ENCODE measurements around the gene MSH3. TPM values are rescaled to one million over a fixed set of nuclear protein-coding genes. Genes with fewer than 3 reads are reported as not detected.

The MSH3 gene
- total and polyA plus RNA-seq, 5 donors from 2014 or later, result 11.2 to 17.3 (median 13.3) TPM

GRCh38 chr5:80619086-80619485, 35.4 kb upstream of the MSH3 start:
- H3K27ac ChIP-seq (ENCODE audit: insufficient read depth, low read length, poor library complexity, severe bottlenecking), result no peak overlapping the region
- H3K27me3 ChIP-seq (ENCODE audit: control insufficient read depth, insufficient read depth, low read length), result no peaks in the 10 kb centered on the region
- H3K4me1 ChIP-seq (ENCODE audit: control insufficient read depth, insufficient read depth, low read length, poor library complexity, severe bottlenecking), result no peaks in the 10 kb centered on the region
- no peak for DNase-seq
- Mint-ChIP-seq H3K27me3 (no peaks in the 10 kb centered on the region), H3K4me1 (no peaks in the 10 kb centered on the region), H3K27ac (no peak overlapping the region), H3K36me3 (peaks cover 37% of the 10 kb centered on the region), H3K4me3 (no peak overlapping the region), H3K9me3 (peaks cover 0 to 1% (median 0%) of the 10 kb centered on the region in 7 donors)
- no peak overlapping the region for H3K4me3 ChIP-seq (ENCODE audit: low read depth, low read length)
- no peaks in the 10 kb centered on the region for H3K36me3 ChIP-seq (ENCODE audit: control insufficient read depth, insufficient read depth, low read length)
- no peak for ATAC-seq (ENCODE audit: low read depth in 2 of 2)
- H3K9me3 ChIP-seq (ENCODE audit: control insufficient read depth in 2 of 2, low read length in 2 of 2), result no peaks in the 10 kb centered on the region

- H3K27ac Mint-ChIP-seq, result no peak overlapping the region
Measured at GRCh38 chr5:80620211-80620610, 34.2 kb upstream of the MSH3 start.

GRCh38 chr5:80622756-80623155, 31.7 kb upstream of the MSH3 start:
- no peaks in the 10 kb centered on the region for H3K4me1 ChIP-seq (ENCODE audit: control insufficient read depth, insufficient read depth, low read length, poor library complexity, severe bottlenecking)
- Mint-ChIP-seq H3K36me3 (peaks cover 39% of the 10 kb centered on the region), H3K9me3 (no peaks in the 10 kb centered on the region), H3K4me3 (no peak overlapping the region), H3K27ac (no peak overlapping the region), H3K4me1 (no peaks in the 10 kb centered on the region), H3K27me3 (no peaks in the 10 kb centered on the region)
- ATAC-seq (ENCODE audit: low read depth in 2 of 2) (no peak), DNase-seq (no peak)
- no peak overlapping the region for H3K27ac ChIP-seq (ENCODE audit: insufficient read depth, low read length, poor library complexity, severe bottlenecking)
- H3K27me3 ChIP-seq (ENCODE audit: control insufficient read depth, insufficient read depth, low read length), result no peaks in the 10 kb centered on the region
- no peaks in the 10 kb centered on the region for H3K9me3 ChIP-seq (ENCODE audit: control insufficient read depth in 2 of 2, low read length in 2 of 2)
- H3K4me3 ChIP-seq (ENCODE audit: low read depth, low read length), result no peak overlapping the region
- no peaks in the 10 kb centered on the region for H3K36me3 ChIP-seq (ENCODE audit: control insufficient read depth, insufficient read depth, low read length)

More at GRCh38 chr5:80620211-80620610, 34.2 kb upstream of the MSH3 start:
- no peaks in the 10 kb centered on the region for H3K9me3 Mint-ChIP-seq
- no peak overlapping the region for H3K4me3 Mint-ChIP-seq
- H3K9me3 ChIP-seq (ENCODE audit: control insufficient read depth in 2 of 2, low read length in 2 of 2), result no peaks in the 10 kb centered on the region
- ATAC-seq (ENCODE audit: low read depth in 2 of 2) (no peak), DNase-seq (no peak)
- H3K27me3 ChIP-seq (ENCODE audit: control insufficient read depth, insufficient read depth, low read length), result no peaks in the 10 kb centered on the region
- no peak overlapping the region for H3K4me3 ChIP-seq (ENCODE audit: low read depth, low read length)
- H3K4me1 ChIP-seq (ENCODE audit: control insufficient read depth, insufficient read depth, low read length, poor library complexity, severe bottlenecking), result no peaks in the 10 kb centered on the region
- H3K4me1 Mint-ChIP-seq, result no peaks in the 10 kb centered on the region
- H3K27me3 Mint-ChIP-seq, result no peaks in the 10 kb centered on the region
- peaks cover 37% of the 10 kb centered on the region for H3K36me3 Mint-ChIP-seq
- H3K27ac ChIP-seq (ENCODE audit: insufficient read depth, low read length, poor library complexity, severe bottlenecking), result no peak overlapping the region
- H3K36me3 ChIP-seq (ENCODE audit: control insufficient read depth, insufficient read depth, low read length), result no peaks in the 10 kb centered on the region

- no peak for ATAC-seq (ENCODE audit: low read depth in 2 of 2)
- H3K36me3 Mint-ChIP-seq, result peaks cover 39% of the 10 kb centered on the region
- no peak overlapping the region for H3K4me3 Mint-ChIP-seq
- no peaks in the 10 kb centered on the region for H3K27me3 ChIP-seq (ENCODE audit: control insufficient read depth, insufficient read depth, low read length)
- no peak overlapping the region for H3K4me3 ChIP-seq (ENCODE audit: low read depth, low read length)
- no peak overlapping the region for H3K27ac Mint-ChIP-seq
- no peak for DNase-seq
- H3K27me3 Mint-ChIP-seq, result no peaks in the 10 kb centered on the region
- no peaks in the 10 kb centered on the region for H3K4me1 Mint-ChIP-seq
- H3K27ac ChIP-seq (ENCODE audit: insufficient read depth, low read length, poor library complexity, severe bottlenecking), result no peak overlapping the region
- H3K4me1 ChIP-seq (ENCODE audit: control insufficient read depth, insufficient read depth, low read length, poor library complexity, severe bottlenecking), result no peaks in the 10 kb centered on the region
- H3K9me3 ChIP-seq (ENCODE audit: control insufficient read depth in 2 of 2, low read length in 2 of 2), result no peaks in the 10 kb centered on the region
- H3K36me3 ChIP-seq (ENCODE audit: control insufficient read depth, insufficient read depth, low read length), result no peaks in the 10 kb centered on the region
- no peaks in the 10 kb centered on the region for H3K9me3 Mint-ChIP-seq
Measured at GRCh38 chr5:80623999-80624398, 30.5 kb upstream of the MSH3 start.

- Histone ChIP-seq H3K9me3 (ENCODE audit: control insufficient read depth in 2 of 2, low read length in 2 of 2) (no peaks in the 10 kb centered on the region), H3K4me3 (ENCODE audit: low read depth, low read length) (no peak overlapping the region), H3K4me1 (ENCODE audit: control insufficient read depth, insufficient read depth, low read length, poor library complexity, severe bottlenecking) (no peaks in the 10 kb centered on the region), H3K27ac (ENCODE audit: insufficient read depth, low read length, poor library complexity, severe bottlenecking) (no peak overlapping the region), H3K36me3 (ENCODE audit: control insufficient read depth, insufficient read depth, low read length) (peaks cover 6% of the 10 kb centered on the region), H3K27me3 (ENCODE audit: control insufficient read depth, insufficient read depth, low read length) (no peaks in the 10 kb centered on the region)
- H3K4me1 Mint-ChIP-seq, result no peaks in the 10 kb centered on the region
- DNase-seq (no peak), ATAC-seq (ENCODE audit: low read depth in 2 of 2) (no peak)
- no peaks in the 10 kb centered on the region for H3K27me3 Mint-ChIP-seq
- no peak overlapping the region for H3K4me3 Mint-ChIP-seq
- no peaks in the 10 kb centered on the region for H3K9me3 Mint-ChIP-seq
- H3K27ac Mint-ChIP-seq, result no peak overlapping the region
- peaks cover 40% of the 10 kb centered on the region for H3K36me3 Mint-ChIP-seq
Measured at GRCh38 chr5:80625230-80625629, 29.2 kb upstream of the MSH3 start.

GRCh38 chr5:80629281-80629680, 25.2 kb upstream of the MSH3 start:
- Histone ChIP-seq H3K4me3 (ENCODE audit: low read depth, low read length) (no peak overlapping the region), H3K4me1 (ENCODE audit: control insufficient read depth, insufficient read depth, low read length, poor library complexity, severe bottlenecking) (no peaks in the 10 kb centered on the region), H3K9me3 (ENCODE audit: control insufficient read depth in 2 of 2, low read length in 2 of 2) (no peaks in the 10 kb centered on the region), H3K27ac (ENCODE audit: insufficient read depth, low read length, poor library complexity, severe bottlenecking) (no peak overlapping the region), H3K27me3 (ENCODE audit: control insufficient read depth, insufficient read depth, low read length) (no peaks in the 10 kb centered on the region), H3K36me3 (ENCODE audit: control insufficient read depth, insufficient read depth, low read length) (peaks cover 12% of the 10 kb centered on the region)
- no peak overlapping the region for H3K4me3 Mint-ChIP-seq
- H3K27me3 Mint-ChIP-seq, result no peaks in the 10 kb centered on the region
- DNase-seq, result no peak
- no peaks in the 10 kb centered on the region for H3K9me3 Mint-ChIP-seq
- peaks cover 0 to 2% (median 0%) of the 10 kb centered on the region in 4 donors for H3K4me1 Mint-ChIP-seq
- peak overlapping the region in 1 of 3 donors; percentile 31 for H3K27ac Mint-ChIP-seq
- peaks cover 23% of the 10 kb centered on the region for H3K36me3 Mint-ChIP-seq
- no peak for ATAC-seq (ENCODE audit: low read depth in 2 of 2)

GRCh38 chr5:80631278-80632259, 22.9 kb upstream of the MSH3 start:
- Histone ChIP-seq H3K4me1 (ENCODE audit: control insufficient read depth, insufficient read depth, low read length, poor library complexity, severe bottlenecking) (no peaks in the 10 kb centered on the region), H3K27ac (ENCODE audit: insufficient read depth, low read length, poor library complexity, severe bottlenecking) (no peak overlapping the region), H3K27me3 (ENCODE audit: control insufficient read depth, insufficient read depth, low read length) (no peaks in the 10 kb centered on the region), H3K4me3 (ENCODE audit: low read depth, low read length) (no peak overlapping the region), H3K36me3 (ENCODE audit: control insufficient read depth, insufficient read depth, low read length) (peaks cover 12% of the 10 kb centered on the region), H3K9me3 (ENCODE audit: control insufficient read depth in 2 of 2, low read length in 2 of 2) (no peaks in the 10 kb centered on the region)
- Mint-ChIP-seq H3K36me3 (peaks cover 15% of the 10 kb centered on the region), H3K27ac (no peak overlapping the region), H3K27me3 (no peaks in the 10 kb centered on the region), H3K4me3 (no peak overlapping the region), H3K4me1 (peaks cover 0 to 2% (median 0%) of the 10 kb centered on the region in 4 donors), H3K9me3 (no peaks in the 10 kb centered on the region)
- ATAC-seq (ENCODE audit: low read depth in 2 of 2) (no peak), DNase-seq (no peak)

GRCh38 chr5:80632700-80633099, 21.8 kb upstream of the MSH3 start:
- Mint-ChIP-seq H3K27me3 (no peaks in the 10 kb centered on the region), H3K9me3 (no peaks in the 10 kb centered on the region), H3K36me3 (peaks cover 16% of the 10 kb centered on the region), H3K4me1 (peaks cover 0 to 2% (median 0%) of the 10 kb centered on the region in 4 donors), H3K4me3 (no peak overlapping the region), H3K27ac (peak overlapping the region in 1 of 3 donors; percentile 49)
- H3K27me3 ChIP-seq (ENCODE audit: control insufficient read depth, insufficient read depth, low read length), result no peaks in the 10 kb centered on the region
- H3K4me1 ChIP-seq (ENCODE audit: control insufficient read depth, insufficient read depth, low read length, poor library complexity, severe bottlenecking), result no peaks in the 10 kb centered on the region
- no peak overlapping the region for H3K27ac ChIP-seq (ENCODE audit: insufficient read depth, low read length, poor library complexity, severe bottlenecking)
- DNase-seq, result no peak
- no peak overlapping the region for H3K4me3 ChIP-seq (ENCODE audit: low read depth, low read length)
- no peaks in the 10 kb centered on the region for H3K9me3 ChIP-seq (ENCODE audit: control insufficient read depth in 2 of 2, low read length in 2 of 2)
- no peak for ATAC-seq (ENCODE audit: low read depth in 2 of 2)
- H3K36me3 ChIP-seq (ENCODE audit: control insufficient read depth, insufficient read depth, low read length), result peaks cover 14% of the 10 kb centered on the region
